Smooth muscle cell (in vitro differentiated cells): ENCODE data around the gene MRLN. TPM values are rescaled to one million over a fixed set of nuclear protein-coding genes. Genes with fewer than 3 reads are reported as not detected.

ENCODE experiments used
- DNase-seq: peaks from one replicate; lab custom pipeline; 2025; ENCODE audit not compliant: unreplicated experiment; lab: John Stamatoyannopoulos, UW
- H2AFZ ChIP-seq: fragments of 200-600 bp; sonication (generic); 2 replicates; pipeline ENCODE4 v1.6.0; 2016; ENCODE audit warnings: antibody characterized with exemption, low read depth, mild to moderate bottlenecking
- H3F3A ChIP-seq: fragments of 200-600 bp; sonication (generic); 2 replicates; pipeline ENCODE4 v1.6.0; 2017; ENCODE audit warnings: antibody characterized with exemption, low read depth
- H3K27ac ChIP-seq: fragments of 200-600 bp; sonication (generic); 2 replicates; pipeline ENCODE4 v1.5.1; 2016; ENCODE audit warnings: low read depth, mild to moderate bottlenecking
- H3K27me3 ChIP-seq: fragments of 200-600 bp; sonication (generic); 2 replicates; pipeline ENCODE4 v1.6.1; 2016; ENCODE audit warnings: low read depth, mild to moderate bottlenecking
- H3K36me3 ChIP-seq: fragments of 200-600 bp; sonication (generic); 2 replicates; pipeline ENCODE4 v1.5.1; 2016; ENCODE audit warnings: low read depth
- H3K4me1 ChIP-seq: fragments of 200-600 bp; sonication (generic); 2 replicates; pipeline ENCODE4 v1.5.1; 2016; ENCODE audit warnings: low read depth
- H3K4me2 ChIP-seq: fragments of 200-600 bp; sonication (generic); 2 replicates; pipeline ENCODE4 v1.6.0; 2016; ENCODE audit warnings: mild to moderate bottlenecking
- H3K4me3 ChIP-seq: fragments of 200-600 bp; sonication (generic); 2 replicates; pipeline ENCODE4 v1.5.1; 2016; ENCODE audit warnings: mild to moderate bottlenecking
- H3K79me2 ChIP-seq: fragments of 200-600 bp; sonication (generic); 2 replicates; pipeline ENCODE4 v1.6.0; 2016; ENCODE audit warnings: low read depth, mild to moderate bottlenecking
- H3K9ac ChIP-seq: fragments of 200-600 bp; sonication (generic); 2 replicates; pipeline ENCODE4 v1.6.0; 2016; ENCODE audit warnings: low read depth
- H3K9me3 ChIP-seq: fragments of 200-600 bp; sonication (generic); replicated peaks from 2 replicates; pipeline ENCODE4 v1.5.1; 2016; ENCODE audit warnings: low read depth
- H4K20me1 ChIP-seq: fragments of 200-600 bp; sonication (generic); 2 replicates; pipeline ENCODE4 v1.6.0; 2016; ENCODE audit warnings: low read depth
- WGBS: methylation state at CpG from one replicate; pipeline ENCODE4 v1.1.7; 2016; ENCODE audit warnings: low lambda C conversion rate; 5-methylcytosine and 5-hydroxymethylcytosine counted together
- polyA plus RNA-seq: library from polyadenylated mRNA; unstranded; fragments of >200 nt; fragmentation: Nextera tagmentation; extraction: Ambion mirVana; gene quantifications from 2 replicates; pipeline ENCODE4 v1.2.1, GENCODE V29; 2016
- total RNA-seq: library from RNA; depleted of rRNA; stranded (reverse); fragments of >200 nt; gene quantifications from 2 replicates; pipeline ENCODE4 v1.2.3, GENCODE V29; 2014
- TF ChIP-seq, protein P1 (sequence below): fragments of 200-600 bp; sonication (generic); IDR thresholded peaks from 2 replicates; pipeline ENCODE4 v1.5.1; 2017; ENCODE audit warnings: borderline replicate concordance, mild to moderate bottlenecking, antibody characterized with exemption; ENCODE audit not compliant: insufficient read depth, poor library complexity, severe bottlenecking

The MRLN gene
- total and polyA plus RNA-seq, 2 experiments from 2014 or later, result not detected

DNA sequence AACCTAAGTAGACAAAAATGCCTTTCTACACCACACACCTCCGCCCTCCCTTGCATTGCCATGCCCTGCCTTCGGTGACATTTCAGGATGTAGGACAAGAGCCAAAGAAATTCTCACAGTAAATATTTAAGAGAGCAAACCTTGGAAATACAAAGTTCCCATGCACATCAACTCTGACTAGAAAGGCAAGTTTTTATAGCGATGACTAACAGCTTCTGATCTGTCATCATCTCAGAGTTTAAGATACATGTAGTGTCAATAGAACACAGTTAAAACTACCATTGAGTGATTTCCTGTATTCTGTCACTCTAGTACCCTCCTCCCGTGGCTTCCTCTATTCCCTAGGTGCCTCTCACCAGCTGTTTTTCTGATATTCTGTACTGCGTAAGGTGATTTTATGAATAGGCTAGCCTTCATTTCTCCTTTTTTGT is 64.3 kb downstream of the MRLN start:
- H3K9ac ChIP-seq, result no peak overlapping the region
- 77% methylated on average over 5 of the region's 5 CpGs for whole genome bisulfite sequencing
- no peaks in the 10 kb centered on the region for H3K79me2 ChIP-seq
- no peaks in the 10 kb centered on the region for H4K20me1 ChIP-seq
- H3K27ac ChIP-seq, result no peak overlapping the region
- no peak overlapping the region for H2AFZ ChIP-seq
- H3K9me3 ChIP-seq, result no peaks in the 10 kb centered on the region
- no peak overlapping the region for H3K4me3 ChIP-seq
- no peak overlapping the region for H3K4me2 ChIP-seq
- no peak for DNase-seq
- peaks cover 6% of the 10 kb centered on the region for H3K4me1 ChIP-seq
- no peaks in the 10 kb centered on the region for H3F3A ChIP-seq
- TF ChIP-seq, protein P1, sequence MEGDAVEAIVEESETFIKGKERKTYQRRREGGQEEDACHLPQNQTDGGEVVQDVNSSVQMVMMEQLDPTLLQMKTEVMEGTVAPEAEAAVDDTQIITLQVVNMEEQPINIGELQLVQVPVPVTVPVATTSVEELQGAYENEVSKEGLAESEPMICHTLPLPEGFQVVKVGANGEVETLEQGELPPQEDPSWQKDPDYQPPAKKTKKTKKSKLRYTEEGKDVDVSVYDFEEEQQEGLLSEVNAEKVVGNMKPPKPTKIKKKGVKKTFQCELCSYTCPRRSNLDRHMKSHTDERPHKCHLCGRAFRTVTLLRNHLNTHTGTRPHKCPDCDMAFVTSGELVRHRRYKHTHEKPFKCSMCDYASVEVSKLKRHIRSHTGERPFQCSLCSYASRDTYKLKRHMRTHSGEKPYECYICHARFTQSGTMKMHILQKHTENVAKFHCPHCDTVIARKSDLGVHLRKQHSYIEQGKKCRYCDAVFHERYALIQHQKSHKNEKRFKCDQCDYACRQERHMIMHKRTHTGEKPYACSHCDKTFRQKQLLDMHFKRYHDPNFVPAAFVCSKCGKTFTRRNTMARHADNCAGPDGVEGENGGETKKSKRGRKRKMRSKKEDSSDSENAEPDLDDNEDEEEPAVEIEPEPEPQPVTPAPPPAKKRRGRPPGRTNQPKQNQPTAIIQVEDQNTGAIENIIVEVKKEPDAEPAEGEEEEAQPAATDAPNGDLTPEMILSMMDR, result no peak
- H3K36me3 ChIP-seq, result no peaks in the 10 kb centered on the region
- H3K27me3 ChIP-seq, result peaks cover 3% of the 10 kb centered on the region

DNA sequence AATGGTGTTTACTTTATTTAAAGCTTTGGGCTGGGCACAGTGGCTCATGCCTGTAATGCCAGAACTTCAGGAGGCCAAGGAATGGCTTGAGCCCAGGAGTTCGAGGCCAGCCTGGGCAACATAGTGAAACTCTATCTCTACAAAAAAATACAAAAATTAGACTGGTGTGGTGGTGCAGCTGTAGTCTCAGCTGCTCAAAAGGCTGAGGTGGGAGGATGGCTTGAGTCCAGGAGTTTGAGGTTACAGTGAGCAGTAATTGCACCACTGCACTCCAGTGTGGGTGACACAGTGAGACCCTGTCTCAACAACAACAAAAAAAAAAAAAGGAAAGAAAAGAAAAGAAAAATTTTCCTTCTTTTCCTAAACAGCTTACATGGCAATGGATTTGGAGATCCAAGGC is 65.6 kb downstream of the MRLN start:
- TF ChIP-seq, protein P1, result no peak
- DNase-seq, result no peak
- no peak overlapping the region for H3K4me2 ChIP-seq
- peaks cover 3% of the 10 kb centered on the region for H3K27me3 ChIP-seq
- H3K36me3 ChIP-seq, result no peaks in the 10 kb centered on the region
- H3K9me3 ChIP-seq, result no peaks in the 10 kb centered on the region
- no peaks in the 10 kb centered on the region for H3F3A ChIP-seq
- no peaks in the 10 kb centered on the region for H3K79me2 ChIP-seq
- 100% methylated on average over 1 of the region's 1 CpG for WGBS
- no peak overlapping the region for H3K9ac ChIP-seq
- no peak overlapping the region for H3K27ac ChIP-seq
- no peak overlapping the region for H3K4me3 ChIP-seq
- H2AFZ ChIP-seq, result no peak overlapping the region
- H4K20me1 ChIP-seq, result no peaks in the 10 kb centered on the region
- peaks cover 10% of the 10 kb centered on the region for H3K4me1 ChIP-seq

Other genes with a start within 250 kb of the MRLN start
- gene SLC16A9, start 43.6 kb downstream of the MRLN start, total RNA-seq, result 2.1 and 4.1 TPM in 2 replicates
- 0.27 and 0.90 TPM in 2 replicates for gene SLC16A9, start 43.6 kb downstream of the MRLN start, polyA plus RNA-seq
- 35.1 and 36.8 TPM in 2 replicates for gene CCDC6, start 153.1 kb upstream of the MRLN start, total RNA-seq
- 13.7 and 15.3 TPM in 2 replicates for gene CCDC6, start 153.1 kb upstream of the MRLN start, polyA plus RNA-seq